ENCODE data around the gene TP63.
"Not testable (repeated sequence)": the region's sequence is repeated elsewhere in the genome, so short reads cannot be mapped to it uniquely, and the experiment has no call there.

Gene TP63

DNA sequence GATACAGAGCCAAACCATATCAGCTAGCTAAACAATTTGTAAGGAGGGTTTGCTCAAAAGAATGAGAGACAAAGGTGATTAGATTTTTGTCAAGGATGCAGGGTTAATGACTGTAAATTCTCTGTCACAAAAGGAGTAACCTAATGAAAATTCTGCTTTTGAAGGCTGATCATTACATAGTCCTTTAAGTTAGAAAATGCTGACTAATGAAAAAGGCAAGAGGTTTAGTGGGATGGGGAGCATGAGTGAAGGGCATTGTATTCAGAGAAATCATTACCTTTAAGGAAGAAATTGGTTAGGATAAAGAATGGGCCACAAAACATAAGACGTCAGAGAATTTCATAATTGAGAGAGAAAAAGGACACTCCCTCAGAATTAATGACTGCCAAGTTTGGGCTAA, 97.7 kb downstream of the TP63 start:
- DNase-seq: no peak

DNA sequence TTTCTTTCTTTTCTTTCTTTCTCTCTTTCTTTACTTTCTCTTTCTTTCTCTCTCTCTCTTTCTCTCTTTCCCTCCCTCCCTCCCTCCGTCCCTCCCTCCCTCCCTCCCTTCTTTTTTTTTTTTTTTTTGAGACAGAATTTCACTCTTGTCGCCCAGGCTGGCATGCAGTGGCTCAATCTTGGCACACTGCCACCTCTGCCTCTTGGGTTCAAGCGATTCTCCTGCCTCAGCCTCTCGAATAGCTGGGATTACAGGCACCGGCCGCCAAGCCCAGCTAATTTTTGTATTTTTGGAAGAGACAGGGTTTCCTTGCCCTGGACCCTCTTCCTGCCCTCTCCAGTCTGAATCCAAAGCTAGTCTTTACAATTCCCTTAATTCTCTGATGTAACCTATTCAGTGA, 102.9 kb downstream of the TP63 start:
- no peak for DNase-seq

- no peak for DNase-seq
These were observed 104.7 kb downstream of the TP63 start for GRCh38 chr3:189735913-189736312.

GRCh38 chr3:189737071-189737470, 105.9 kb downstream of the TP63 start:
- no peak for DNase-seq

DNA sequence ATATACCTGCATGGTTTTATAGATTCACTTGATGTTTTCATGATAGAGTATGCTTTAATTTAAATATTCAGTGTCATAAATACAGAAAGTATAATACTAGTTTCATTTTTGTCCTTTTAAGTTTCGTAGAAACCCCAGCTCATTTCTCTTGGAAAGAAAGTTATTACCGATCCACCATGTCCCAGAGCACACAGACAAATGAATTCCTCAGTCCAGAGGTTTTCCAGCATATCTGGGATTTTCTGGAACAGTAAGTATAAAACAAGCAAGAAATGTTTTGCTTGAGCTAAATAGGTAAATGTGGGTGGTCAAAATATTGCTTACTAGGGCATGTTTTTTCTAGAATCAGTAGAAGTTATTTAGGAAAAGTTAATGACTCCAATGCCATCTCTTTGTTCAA, 106.4 kb downstream of the TP63 start:
- no peak for DNase-seq

- no peak for DNase-seq
These were observed 108.2 kb downstream of the TP63 start for GRCh38 chr3:189739378-189739777.

DNA sequence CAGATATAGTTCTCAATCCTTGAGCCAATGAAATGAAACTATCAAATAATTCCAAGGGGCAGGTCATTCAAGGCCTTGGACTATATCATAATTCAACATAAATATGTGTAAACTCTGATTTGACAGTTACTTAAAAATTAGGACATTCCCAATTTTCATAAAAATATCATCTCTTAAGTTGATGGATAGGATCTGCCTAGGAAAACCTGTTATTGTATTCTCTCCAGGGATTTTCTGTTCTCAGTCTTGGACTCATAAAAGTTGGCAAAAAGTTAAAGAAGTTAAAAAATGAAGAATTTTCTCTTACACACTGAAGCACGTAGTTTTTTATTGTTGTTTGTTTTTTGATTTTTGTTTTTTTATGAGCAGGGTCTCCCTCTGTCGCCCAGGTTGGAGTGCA, 109.0 kb downstream of the TP63 start:
- DNase-seq: no peak

- DNase-seq: no peak
These were observed 113.0 kb downstream of the TP63 start for GRCh38 chr3:189744235-189744634.

- no peak for DNase-seq
These were observed 114.4 kb downstream of the TP63 start for GRCh38 chr3:189745622-189746021.

- no peak for DNase-seq
These were observed 116.9 kb downstream of the TP63 start for GRCh38 chr3:189748046-189748445.

DNA sequence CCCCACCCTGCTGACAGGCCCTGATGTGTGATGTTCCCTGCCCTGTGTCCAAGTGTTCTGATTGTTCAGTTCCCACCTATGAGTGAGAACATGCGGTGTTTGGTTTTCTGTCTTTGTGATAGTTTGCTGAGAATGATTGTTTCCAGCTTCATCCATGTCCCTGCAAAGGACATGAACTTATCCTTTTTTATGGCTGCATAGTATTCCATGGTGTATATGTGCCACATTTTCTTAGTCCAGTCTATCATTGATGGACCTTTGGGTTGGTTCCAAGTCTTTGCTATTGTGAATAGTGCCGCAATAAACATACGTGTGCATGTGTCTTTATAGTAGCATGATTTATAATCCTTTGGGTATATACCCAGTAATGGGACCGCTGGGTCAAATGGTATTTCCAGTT, 119.8 kb downstream of the TP63 start:
- DNase-seq: not testable (repeated sequence)

- no peak for DNase-seq
These were observed 123.2 kb downstream of the TP63 start for GRCh38 chr3:189754356-189754755.

DNA sequence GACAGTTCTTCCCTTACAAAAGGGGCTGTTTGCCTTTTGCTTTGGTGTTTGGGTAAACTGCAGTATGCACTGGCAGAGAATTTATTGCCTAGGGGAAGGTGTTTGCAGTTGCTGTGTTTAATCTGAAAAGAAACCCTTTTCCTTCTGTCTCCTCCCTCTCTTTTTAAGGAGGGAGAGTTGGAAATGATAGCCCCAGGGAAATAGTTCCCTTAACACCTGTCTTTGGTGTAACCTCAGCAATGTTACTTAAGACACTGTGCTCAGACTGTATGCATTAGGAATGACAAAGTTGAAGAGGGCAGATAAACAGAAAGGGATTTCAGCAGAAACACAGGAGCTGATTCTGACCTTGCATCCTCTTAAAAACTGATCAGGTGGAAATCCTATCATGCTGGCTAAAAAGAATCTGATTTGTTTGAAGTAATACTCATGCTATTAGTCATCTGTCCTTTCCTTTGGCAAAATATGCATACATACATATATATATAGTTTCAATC, 125.4 kb downstream of the TP63 start:
- DNase-seq: no peak

DNA sequence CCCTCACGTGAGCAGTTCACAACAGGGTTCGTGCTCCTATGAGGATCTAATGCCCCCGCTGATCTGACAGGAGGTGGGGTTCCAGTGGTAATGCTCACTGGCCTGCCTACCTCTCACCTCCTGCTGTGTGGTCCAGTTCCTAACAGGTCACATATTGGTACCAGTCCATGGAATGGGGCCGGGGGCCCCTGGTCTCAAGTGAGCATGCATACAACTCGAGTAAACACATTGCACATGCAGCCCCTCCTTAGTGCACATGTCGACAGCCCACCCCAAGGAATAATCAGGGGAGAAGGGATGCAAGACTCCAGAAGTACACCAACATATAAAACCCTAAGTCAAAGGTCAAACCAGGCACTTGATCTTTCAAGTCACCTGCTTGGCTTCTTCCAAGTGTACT, 127.0 kb downstream of the TP63 start:
- DNase-seq: no peak

- no peak for DNase-seq
These were observed 135.2 kb downstream of the TP63 start for GRCh38 chr3:189766416-189766815.

DNA sequence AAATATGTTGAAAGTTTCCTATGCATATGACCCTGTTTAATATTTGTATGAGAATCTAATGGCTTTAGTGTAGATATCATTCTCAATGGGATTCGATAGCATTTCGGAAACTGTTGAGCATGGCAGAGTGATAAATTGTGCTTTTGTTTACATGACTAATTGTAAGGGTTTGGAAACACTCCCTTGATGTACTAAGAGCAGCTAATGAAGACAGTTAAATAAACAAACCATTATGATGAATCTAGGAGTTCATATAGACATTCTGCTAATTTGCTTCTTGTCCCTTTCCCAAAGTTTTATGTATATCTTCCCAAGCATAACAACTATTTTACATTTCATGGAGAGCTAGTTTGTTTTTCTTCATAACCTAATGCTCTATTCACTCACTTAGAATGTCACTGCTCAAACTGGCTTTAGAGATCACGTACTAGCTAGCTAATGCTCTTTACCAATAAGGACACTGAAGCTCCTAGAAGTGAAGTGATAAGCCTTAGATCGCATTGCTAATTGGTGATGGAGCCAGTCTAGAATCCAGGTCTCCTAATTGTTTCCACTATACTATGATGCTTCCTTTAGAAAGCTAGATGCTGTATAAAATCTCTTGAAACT, 140.8 kb downstream of the TP63 start:
- no peak for DNase-seq

- no peak for DNase-seq
These were observed 141.4 kb downstream of the TP63 start for GRCh38 chr3:189772584-189772983.

DNA sequence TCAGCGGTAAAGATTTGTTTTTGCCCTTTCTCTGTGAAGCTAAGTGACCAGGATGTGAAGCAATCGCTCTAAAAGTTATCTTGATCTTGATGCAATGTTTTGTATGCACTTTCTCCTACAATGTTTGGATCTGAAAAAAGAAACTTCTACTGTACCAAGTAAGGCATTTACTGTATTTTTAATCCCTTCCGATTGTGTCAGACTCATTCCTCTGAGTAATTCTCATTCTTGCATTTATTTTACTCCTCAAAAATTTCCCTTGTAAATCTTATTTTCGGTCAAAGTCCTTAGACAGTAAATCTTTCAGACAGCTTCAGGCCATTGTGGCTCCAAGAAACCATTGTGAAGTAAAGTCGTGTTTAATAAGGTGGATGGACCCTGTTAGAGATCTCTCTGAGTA, 141.9 kb downstream of the TP63 start:
- no peak for DNase-seq

- DNase-seq: no peak
These were observed 145.1 kb downstream of the TP63 start for GRCh38 chr3:189776149-189776824.

DNA sequence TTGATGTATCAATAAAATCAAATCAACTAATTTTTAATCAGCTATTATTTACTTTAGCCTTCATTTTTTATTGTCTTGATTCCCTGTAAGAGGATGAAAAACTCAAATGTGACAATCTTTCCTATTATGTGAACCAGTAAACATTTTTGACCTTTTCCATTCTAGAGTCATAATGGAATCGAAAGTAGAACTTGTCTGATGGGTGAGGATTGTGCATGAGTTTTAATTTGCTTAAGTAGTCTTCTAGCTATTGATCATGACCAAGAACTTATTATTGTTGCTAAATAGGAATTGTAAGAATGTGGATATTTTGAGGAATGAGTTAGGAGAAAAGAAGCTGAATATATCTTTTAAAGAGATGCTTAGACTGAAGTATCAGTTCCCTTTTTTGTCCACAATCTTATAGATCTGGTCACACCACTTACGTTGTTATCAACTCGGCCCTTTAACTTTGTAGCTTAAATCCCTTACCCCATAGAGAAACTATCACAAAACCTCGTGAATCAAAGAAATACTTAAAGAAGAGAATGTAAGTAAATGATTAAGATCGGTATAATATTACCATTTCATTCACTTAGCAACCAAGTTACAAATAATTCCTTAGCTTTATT, 147.3 kb downstream of the TP63 start:
- DNase-seq: no peak

DNA sequence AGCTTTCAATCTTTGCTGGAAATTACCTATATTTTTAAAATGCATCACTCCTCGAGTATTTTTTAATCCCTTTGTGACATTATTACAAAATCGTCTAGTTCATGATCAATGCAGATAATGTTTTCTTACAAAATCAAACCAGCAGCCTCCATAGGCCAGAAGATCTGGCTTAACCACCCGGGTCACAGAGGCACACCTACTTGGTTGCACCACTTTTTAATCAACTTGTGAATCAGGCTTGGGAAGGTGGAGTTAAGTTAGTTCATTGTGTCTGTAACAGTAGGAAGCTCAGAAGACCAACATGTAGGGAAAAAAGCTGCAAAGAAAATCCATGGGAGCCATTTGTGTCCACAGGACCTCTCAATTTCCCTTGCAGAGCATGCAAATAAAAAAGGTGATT, 148.0 kb downstream of the TP63 start:
- no peak for DNase-seq

DNA sequence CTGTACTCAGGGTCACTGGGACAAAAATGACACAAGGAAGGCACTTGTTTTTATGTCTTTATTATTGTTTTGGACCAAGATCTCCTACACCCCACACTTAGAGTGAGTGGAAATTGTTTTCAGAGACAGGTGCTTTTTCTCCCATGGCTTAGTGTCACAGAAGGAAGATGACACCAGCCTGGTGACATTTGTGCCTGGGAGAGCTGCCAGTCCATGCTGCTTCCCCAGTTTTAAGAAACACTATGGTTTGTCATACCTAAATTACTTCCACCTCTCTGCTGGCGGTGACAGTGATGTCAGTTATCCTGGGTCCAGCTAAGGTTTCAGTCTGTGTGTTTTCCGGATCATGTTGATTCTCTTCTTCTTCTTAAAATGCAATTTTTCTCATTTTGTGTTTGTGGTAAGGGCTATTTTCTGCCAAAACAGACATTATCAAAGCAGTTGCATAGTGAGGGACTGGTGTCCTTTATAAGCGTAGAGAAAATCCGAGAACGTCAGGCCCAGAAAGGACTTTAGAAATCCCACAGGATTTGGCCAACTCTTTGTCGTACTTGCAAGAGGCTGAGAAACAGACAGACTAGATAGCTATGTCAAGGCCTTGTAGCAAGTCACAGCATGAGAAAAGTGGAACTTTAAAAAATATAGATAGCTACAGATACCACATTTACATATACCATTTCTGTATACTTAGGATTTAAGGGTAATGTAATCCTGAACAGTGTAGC, 149.5 kb downstream of the TP63 start:
- DNase-seq: no peak

- DNase-seq: no peak
These were observed 150.2 kb downstream of the TP63 start for GRCh38 chr3:189781415-189781814.
